GM19468 (cell line): ENCODE measurements around the gene LYSMD2.
"Not testable (repeated sequence)": the region's sequence is repeated elsewhere in the genome, so short reads cannot be mapped to it uniquely, and the experiment has no call there.

ENCODE experiments used
- ATAC-seq: cut with Tn5 transposase; IDR thresholded peaks from one replicate; pipeline ENCODE4 v1.9.1; 2021; ENCODE audit warnings: mild to moderate bottlenecking, moderate library complexity, moderate number of reproducible peaks; ENCODE audit not compliant: unreplicated experiment; ENCODE audit errors: extremely low read depth

Gene LYSMD2

GRCh38 chr15:51737522-51738305 lies at the start of gene LYSMD2:
Gene LYSMD2 (minus strand): TSS chr15:51737655. CDS start chr15:51737622, 33 bp downstream.
- no peak for ATAC-seq

- ATAC-seq: not testable (repeated sequence)
These were observed 49.7 kb upstream of the LYSMD2 start for GRCh38 chr15:51787130-51787529.

GRCh38 chr15:51783967-51784366 lies 46.5 kb upstream of the LYSMD2 start:
- ATAC-seq: no peak

- ATAC-seq: no peak
These were observed 45.0 kb upstream of the LYSMD2 start for GRCh38 chr15:51782357-51782896.

GRCh38 chr15:51781506-51781905 lies 44.1 kb upstream of the LYSMD2 start:
- ATAC-seq: no peak

- no peak for ATAC-seq
These were observed 43.2 kb upstream of the LYSMD2 start for GRCh38 chr15:51780636-51781035.

GRCh38 chr15:51776952-51777569 lies 39.6 kb upstream of the LYSMD2 start:
- ATAC-seq: no peak

GRCh38 chr15:51775967-51776816 lies 38.7 kb upstream of the LYSMD2 start:
- no peak for ATAC-seq

GRCh38 chr15:51774916-51775315 lies 37.5 kb upstream of the LYSMD2 start:
- no peak for ATAC-seq

- ATAC-seq: no peak
These were observed 34.3 kb upstream of the LYSMD2 start for GRCh38 chr15:51771773-51772172.

GRCh38 chr15:51770902-51771301 lies 33.4 kb upstream of the LYSMD2 start:
- ATAC-seq: no peak

GRCh38 chr15:51768018-51768417 lies 30.6 kb upstream of the LYSMD2 start:
- ATAC-seq: no peak

GRCh38 chr15:51766341-51766740 lies 28.9 kb upstream of the LYSMD2 start:
- no peak for ATAC-seq

GRCh38 chr15:51765751-51766150 lies 28.3 kb upstream of the LYSMD2 start:
- ATAC-seq: no peak

GRCh38 chr15:51760805-51761204 lies 23.4 kb upstream of the LYSMD2 start:
- no peak for ATAC-seq

- no peak for ATAC-seq
These were observed 22.2 kb upstream of the LYSMD2 start for GRCh38 chr15:51759557-51760070.

GRCh38 chr15:51758645-51759044 lies 21.2 kb upstream of the LYSMD2 start:
- no peak for ATAC-seq

GRCh38 chr15:51757450-51757849 lies 20.0 kb upstream of the LYSMD2 start:
- ATAC-seq: no peak

- no peak for ATAC-seq
These were observed 19.0 kb upstream of the LYSMD2 start for GRCh38 chr15:51756482-51756881.

- no peak for ATAC-seq
These were observed 18.3 kb upstream of the LYSMD2 start for GRCh38 chr15:51755790-51756189.
